T-cell (primary cell): ENCODE results near the gene PLEKHA8. TPM values are rescaled to one million over a fixed set of nuclear protein-coding genes. Genes with fewer than 3 reads are reported as not detected.

Experiments
- ATAC-seq, 4 experiments: fragments of 200-7000 bp in 3 of 4; fragments of 150-1000 bp in 1 of 4; cut with Tn5 transposase; replicated peaks in 1 of 4; 1 replicate in 3 of 4; 2 replicates in 1 of 4; pipeline ENCODE4 v1.10.0; 2021; ENCODE audit warnings: moderate library complexity in 3 of 4, mild to moderate bottlenecking in 2 of 4, moderate number of reproducible peaks in 1 of 4
- CTCF ChIA-PET, 2 donors: fragments of 300-600 bp; sonication (Branson Sonifier 250); formaldehyde crosslinking; loops; one replicate each; lab custom pipeline; 2022; ENCODE audit warnings: antibody characterized with exemption in 2 of 2; lab: Charles Lee
- POLR2A ChIA-PET, 2 donors: fragments of 300-600 bp; sonication (Branson Sonifier 250); formaldehyde crosslinking; loops; one replicate each; lab custom pipeline; 2022; ENCODE audit warnings: antibody characterized with exemption in 2 of 2; lab: Charles Lee
- DNase-seq, 35 experiments: peaks; one replicate each; pipeline versions ENCODE4 v3.0.0 to v3.0.0-alpha.2; 2013 to 2023
- H3K27ac ChIP-seq: one replicate; pipeline ENCODE4 v1.5.1; 2013; ENCODE audit warnings: low read length
- H3K27me3 ChIP-seq, 2 experiments: replicated peaks in 1 of 2; 1 replicate in 1 of 2; 2 replicates in 1 of 2; pipeline versions ENCODE4 v1.6.1 to v1.7.0; 2013; ENCODE audit warnings: low read length in 1 of 2, mixed read lengths in 1 of 2; ENCODE audit not compliant: control insufficient read depth in 2 of 2, insufficient read depth in 2 of 2; ENCODE audit errors: extremely low read depth in 1 of 2
- H3K36me3 ChIP-seq, 2 donors: 1 replicate in 1 of 2; 2 replicates in 1 of 2; pipeline versions ENCODE4 v1.6.1 to v1.7.0; 2013; ENCODE audit warnings: low read length in 1 of 2; ENCODE audit not compliant: control insufficient read depth in 2 of 2, insufficient read depth in 1 of 2; ENCODE audit errors: extremely low read depth in 1 of 2
- H3K4me1 ChIP-seq, 2 experiments: 1 replicate in 1 of 2; 2 replicates in 1 of 2; pipeline versions ENCODE4 v1.6.1 to v1.7.0; 2013; ENCODE audit warnings: low read length in 2 of 2, mixed read lengths in 1 of 2; ENCODE audit not compliant: insufficient read depth in 2 of 2, control insufficient read depth in 1 of 2; ENCODE audit errors: extremely low read depth in 1 of 2
- H3K4me3 ChIP-seq, 2 donors: 1 replicate in 1 of 2; 2 replicates in 1 of 2; pipeline versions ENCODE4 v1.5.1 to v1.7.0; 2013; ENCODE audit warnings: mild to moderate bottlenecking in 2 of 2, low read length in 1 of 2, moderate library complexity in 1 of 2; ENCODE audit not compliant: control insufficient read depth in 1 of 2; ENCODE audit errors: extremely low read depth in 1 of 2
- H3K9me3 ChIP-seq: 2 replicates; pipeline ENCODE4 v1.7.0; 2013
- H3K27ac Mint-ChIP-seq, 2 donors: one replicate each; pipeline ENCODE4 v1.8.0; 2020 to 2021; ENCODE audit warnings: mild to moderate bottlenecking in 2 of 2, mixed read lengths in 2 of 2
- H3K27me3 Mint-ChIP-seq, 2 donors: one replicate each; pipeline ENCODE4 v1.8.0; 2021 to 2022; ENCODE audit warnings: mixed read lengths in 2 of 2
- H3K36me3 Mint-ChIP-seq: one replicate; pipeline ENCODE4 v1.8.0; 2021; ENCODE audit warnings: mixed read lengths
- H3K4me1 Mint-ChIP-seq, 3 donors: one replicate each; pipeline ENCODE4 v1.8.0; 2020 to 2022; ENCODE audit warnings: mixed read lengths in 3 of 3, mild to moderate bottlenecking in 1 of 3
- H3K4me3 Mint-ChIP-seq, 3 donors: one replicate each; pipeline ENCODE4 v1.8.0; 2020 to 2022; ENCODE audit warnings: mild to moderate bottlenecking in 3 of 3, mixed read lengths in 3 of 3, moderate library complexity in 3 of 3
- H3K9me3 Mint-ChIP-seq, 3 donors: one replicate each; pipeline ENCODE4 v1.8.0; 2020 to 2022; ENCODE audit warnings: mixed read lengths in 3 of 3
- WGBS: methylation state at CpG from one replicate; pipeline ENCODE4 v1.1.5; 2013; ENCODE audit warnings: missing lambda C conversion rate; ENCODE audit not compliant: insufficient coverage; 5-methylcytosine and 5-hydroxymethylcytosine counted together
- total RNA-seq, 35 experiments: library from RNA in 6 of 35; stranded (reverse) in 6 of 35; fragments of 120-200 nt in 1 of 35; gene quantifications; one replicate each; pipeline versions ENCODE4 v1.2.1 to v1.2.4 and lab custom pipeline; 2013 to 2026

Gene PLEKHA8
- total RNA-seq (10 to 100 TPM in 2 of 5 donors, 1 to 10 TPM in 3; 8.6 to 11.2 (median 9.9) TPM), total RNA-seq (lab: John Stamatoyannopoulos, UW) (6.2 to 40.7 (median 19.5) reads per million in 29 experiments)
- 10.4 TPM for total RNA-seq (2013)

- Mint-ChIP-seq H3K4me1 (peaks cover 39 to 41% (median 41%) of the 10 kb centered on the region in 3 donors), H3K4me3 (no peak within 1 kb of the TSS), H3K9me3 (no peaks in the 10 kb centered on the region), H3K36me3 (no peaks in the 10 kb centered on the region), H3K27me3 (no peaks in the 10 kb centered on the region), H3K27ac (peak within 1 kb of the TSS; percentile 82 to 87)
- Histone ChIP-seq H3K36me3 (no peaks in the 10 kb centered on the region), H3K27ac (peak within 1 kb of the TSS; percentile 56), H3K4me3 (peak within 1 kb of the TSS; percentile 87 to 93), H3K27me3 (no peaks in the 10 kb centered on the region), H3K9me3 (no peaks in the 10 kb centered on the region), H3K4me1 (peaks cover 9 to 20% of the 10 kb centered on the region in 2 experiments)
- WGBS: under 1% methylated on average over 66 of the region's 70 CpGs
- DNase-seq (peak; percentile 68 to 94 (median 82)), ATAC-seq (peak; percentile 58 to 66 (median 64))
- ChIA-PET POLR2A (no interaction called here), CTCF (interaction anchor here in 1 of 2 donors (0.8 to 1.5 kb wide), 2 partner anchors 33 to 449 kb away, joined by 3 to 8 read pairs; no protein-coding TSS in a partner anchor)
Observed at GRCh38 chr7:30028216-30028748, at the start of gene PLEKHA8. TSS of gene PLEKHA8 (plus strand) at chr7:30028412. CDS start at chr7:30028763, 351 bp downstream.

- ATAC-seq: no peak
Observed at GRCh38 chr7:29980151-29980550, 48.1 kb upstream of the PLEKHA8 start.

GRCh38 chr7:29987083-29987482 is 41.1 kb upstream of the PLEKHA8 start:
- Mint-ChIP-seq H3K36me3 (no peaks in the 10 kb centered on the region), H3K27me3 (peaks cover 38 to 59% of the 10 kb centered on the region in 2 donors), H3K4me1 (peaks cover 10 to 23% (median 13%) of the 10 kb centered on the region in 3 donors), H3K9me3 (no peaks in the 10 kb centered on the region), H3K27ac (no peak overlapping the region), H3K4me3 (no peak overlapping the region)
- Histone ChIP-seq H3K27ac (no peak overlapping the region), H3K9me3 (no peaks in the 10 kb centered on the region), H3K4me3 (no peak overlapping the region), H3K36me3 (no peaks in the 10 kb centered on the region), H3K27me3 (peaks cover 0 to 45% of the 10 kb centered on the region in 2 experiments), H3K4me1 (peaks cover 2 to 10% of the 10 kb centered on the region in 2 experiments)
- DNase-seq (no peak), ATAC-seq (no peak)
- 11% methylated on average over 1 of the region's 2 CpGs for WGBS
- ChIA-PET POLR2A (no interaction called here), CTCF (interaction anchor here in 1 of 2 donors (0.5 kb wide), 1 partner anchor 275 kb away, joined by 3 read pairs; no protein-coding TSS in a partner anchor)

More at GRCh38 chr7:29980151-29980550, 48.1 kb upstream of the PLEKHA8 start:
- H3K36me3 ChIP-seq: no peaks in the 10 kb centered on the region
- Mint-ChIP-seq H3K4me1 (no peaks in the 10 kb centered on the region), H3K36me3 (no peaks in the 10 kb centered on the region), H3K27me3 (peaks cover 0 to 24% of the 10 kb centered on the region in 2 donors), H3K9me3 (no peaks in the 10 kb centered on the region), H3K4me3 (no peak overlapping the region), H3K27ac (no peak overlapping the region)
- no peak overlapping the region for H3K4me3 ChIP-seq
- no peaks in the 10 kb centered on the region for H3K9me3 ChIP-seq
- no peak for DNase-seq
- CTCF ChIA-PET: no interaction called here
- POLR2A ChIA-PET: no interaction called here
- H3K27me3 ChIP-seq: peaks cover 0 to 15% of the 10 kb centered on the region in 2 experiments
- H3K4me1 ChIP-seq: peaks cover 0 to 16% of the 10 kb centered on the region in 2 experiments
- H3K27ac ChIP-seq: no peak overlapping the region

GRCh38 chr7:29987811-29988317 is 40.3 kb upstream of the PLEKHA8 start:
- Mint-ChIP-seq H3K27me3 (peaks cover 38 to 62% of the 10 kb centered on the region in 2 donors), H3K36me3 (no peaks in the 10 kb centered on the region), H3K27ac (peak overlapping the region; percentile 12 to 46), H3K4me3 (peak overlapping the region; percentile 65 to 82 (median 81)), H3K9me3 (peaks cover 0 to 6% (median 5%) of the 10 kb centered on the region in 3 donors), H3K4me1 (peaks cover 10 to 23% (median 13%) of the 10 kb centered on the region in 3 donors)
- Histone ChIP-seq H3K4me3 (no peak overlapping the region), H3K9me3 (no peaks in the 10 kb centered on the region), H3K27me3 (peaks cover 0 to 43% of the 10 kb centered on the region in 2 experiments), H3K36me3 (no peaks in the 10 kb centered on the region), H3K27ac (no peak overlapping the region), H3K4me1 (peaks cover 2 to 10% of the 10 kb centered on the region in 2 experiments)
- CTCF ChIA-PET: interaction anchor here (0.5 to 1.3 kb wide), 2 partner anchors 44 to 274 kb away, joined by 3 read pairs; no protein-coding TSS in a partner anchor
- WGBS: 13% methylated on average over 1 of the region's 8 CpGs
- POLR2A ChIA-PET: interaction anchor here in 1 of 2 donors (0.6 kb wide), 1 partner anchor 14 kb away, joined by 10 read pairs; no protein-coding TSS in a partner anchor
- no peak for ATAC-seq
- no peak for DNase-seq

GRCh38 chr7:29988424-29989256 is 39.6 kb upstream of the PLEKHA8 start:
- peak; percentile 51 to 67 (median 63) for ATAC-seq
- Histone ChIP-seq H3K9me3 (no peaks in the 10 kb centered on the region), H3K27ac (no peak overlapping the region), H3K4me3 (peak overlapping the region; percentile 58 to 77), H3K27me3 (peaks cover 0 to 43% of the 10 kb centered on the region in 2 experiments), H3K4me1 (peaks cover 2 to 10% of the 10 kb centered on the region in 2 experiments), H3K36me3 (no peaks in the 10 kb centered on the region)
- Mint-ChIP-seq H3K27me3 (peaks cover 38 to 56% of the 10 kb centered on the region in 2 donors), H3K4me3 (peak overlapping the region; percentile 65 to 82 (median 81)), H3K36me3 (no peaks in the 10 kb centered on the region), H3K4me1 (peaks cover 10 to 23% (median 13%) of the 10 kb centered on the region in 3 donors), H3K27ac (peak overlapping the region; percentile 46 to 48), H3K9me3 (peaks cover 0 to 9% (median 8%) of the 10 kb centered on the region in 3 donors)
- 7% methylated on average over 74 of the region's 75 CpGs for WGBS
- ChIA-PET POLR2A (interaction anchor here in 1 of 2 donors (0.6 kb wide), 1 partner anchor 14 kb away, joined by 10 read pairs; no protein-coding TSS in a partner anchor), CTCF (interaction anchor here in 1 of 2 donors (1.3 kb wide), 1 partner anchor 44 kb away, joined by 3 read pairs; no protein-coding TSS in a partner anchor)
- peak in 23 of 35 experiments; percentile 3 to 36 (median 18) for DNase-seq
